GM21786 (cell line): ENCODE measurements around the gene ASTN2.

Experiments used
- ATAC-seq: cut with Tn5 transposase; IDR thresholded peaks from one replicate; pipeline ENCODE4 v1.9.1; 2021; ENCODE audit not compliant: unreplicated experiment

ASTN2 gene

GRCh38 chr9:116451500-116452115 is 963.2 kb downstream of the ASTN2 start:
- ATAC-seq = no peak

GRCh38 chr9:116450378-116451139 is 964.3 kb downstream of the ASTN2 start:
- peak; percentile 94 for ATAC-seq

- no peak for ATAC-seq
Observed at GRCh38 chr9:116449949-116450348, 964.9 kb downstream of the ASTN2 start.

- no peak for ATAC-seq
Observed at GRCh38 chr9:116448431-116448830, 966.4 kb downstream of the ASTN2 start.

- ATAC-seq = no peak
Observed at GRCh38 chr9:116447934-116448333, 966.9 kb downstream of the ASTN2 start.

GRCh38 chr9:116442528-116442927 is 972.3 kb downstream of the ASTN2 start:
- no peak for ATAC-seq

- ATAC-seq = no peak
Observed at GRCh38 chr9:116437411-116438370, 977.2 kb downstream of the ASTN2 start.

GRCh38 chr9:116436121-116436520 is 978.7 kb downstream of the ASTN2 start:
- no peak for ATAC-seq

GRCh38 chr9:116435706-116436105 is 979.2 kb downstream of the ASTN2 start:
- no peak for ATAC-seq

GRCh38 chr9:116434314-116434713 is 980.5 kb downstream of the ASTN2 start:
- ATAC-seq = no peak

GRCh38 chr9:116432051-116432450 is 982.8 kb downstream of the ASTN2 start:
- ATAC-seq = no peak

- no peak for ATAC-seq
Observed at GRCh38 chr9:116430849-116431248, 984.0 kb downstream of the ASTN2 start.

- ATAC-seq = no peak
Observed at GRCh38 chr9:116425244-116425643, 989.6 kb downstream of the ASTN2 start.

GRCh38 chr9:116423149-116423548 is 991.7 kb downstream of the ASTN2 start:
- ATAC-seq = no peak

- ATAC-seq = no peak
Observed at GRCh38 chr9:116422119-116422979, 992.5 kb downstream of the ASTN2 start.

GRCh38 chr9:116420993-116421538 is 993.8 kb downstream of the ASTN2 start:
- ATAC-seq = no peak

GRCh38 chr9:116419181-116419580 is 995.7 kb downstream of the ASTN2 start:
- no peak for ATAC-seq

- no peak for ATAC-seq
Observed at GRCh38 chr9:116417464-116417863, 997.4 kb downstream of the ASTN2 start.

GRCh38 chr9:116416421-116416820 is 998.4 kb downstream of the ASTN2 start:
- ATAC-seq = no peak

GRCh38 chr9:116414374-116414773 is 1000.5 kb downstream of the ASTN2 start:
- no peak for ATAC-seq
